ENCODE results near the gene CRTC1. TPM values are rescaled to one million over a fixed set of nuclear protein-coding genes. Genes with fewer than 3 reads are reported as not detected.

CRTC1 gene
- total RNA-seq, 4 donors from 2014 or later, result 4.1 to 6.3 (median 4.7) TPM

DNA sequence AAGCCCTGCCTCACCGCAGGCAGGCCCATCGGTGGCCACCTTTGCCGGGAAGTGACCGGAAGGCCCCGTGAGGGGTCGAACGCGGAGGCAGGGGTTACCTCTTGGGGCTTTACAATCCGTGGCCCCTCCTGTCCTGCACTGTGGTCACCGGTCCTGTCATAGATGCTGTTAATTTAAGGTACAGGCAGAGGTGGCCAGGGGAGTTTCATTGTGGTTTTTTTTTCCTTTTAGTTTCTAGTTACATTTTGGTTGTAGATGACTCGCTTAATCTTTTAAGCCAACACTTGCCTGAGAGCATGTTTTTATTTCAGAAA, 94.6 kb downstream of the CRTC1 start:
- DNase-seq (ENCODE audit: low spot score in 2 of 2), result no peak
- no peaks in the 10 kb centered on the region for H3K9me3 ChIP-seq
- H3K36me3 ChIP-seq, result peaks cover 4% of the 10 kb centered on the region
- H3K27me3 ChIP-seq, result no peaks in the 10 kb centered on the region
- TF ChIP-seq POLR2A (IDR thresholded peaks at IDR 0.05) (no peak), POLR2AphosphoS5 (IDR thresholded peaks at IDR 0.05) (no peak), EP300 (IDR thresholded peaks at IDR 0.05) (no peak)
- H3K27ac ChIP-seq, result no peak overlapping the region
- H3K4me3 ChIP-seq, result no peak overlapping the region
- WGBS, result 64% methylated on average over 10 of the region's 11 CpGs
- peaks cover 9% of the 10 kb centered on the region for H3K4me1 ChIP-seq

DNA sequence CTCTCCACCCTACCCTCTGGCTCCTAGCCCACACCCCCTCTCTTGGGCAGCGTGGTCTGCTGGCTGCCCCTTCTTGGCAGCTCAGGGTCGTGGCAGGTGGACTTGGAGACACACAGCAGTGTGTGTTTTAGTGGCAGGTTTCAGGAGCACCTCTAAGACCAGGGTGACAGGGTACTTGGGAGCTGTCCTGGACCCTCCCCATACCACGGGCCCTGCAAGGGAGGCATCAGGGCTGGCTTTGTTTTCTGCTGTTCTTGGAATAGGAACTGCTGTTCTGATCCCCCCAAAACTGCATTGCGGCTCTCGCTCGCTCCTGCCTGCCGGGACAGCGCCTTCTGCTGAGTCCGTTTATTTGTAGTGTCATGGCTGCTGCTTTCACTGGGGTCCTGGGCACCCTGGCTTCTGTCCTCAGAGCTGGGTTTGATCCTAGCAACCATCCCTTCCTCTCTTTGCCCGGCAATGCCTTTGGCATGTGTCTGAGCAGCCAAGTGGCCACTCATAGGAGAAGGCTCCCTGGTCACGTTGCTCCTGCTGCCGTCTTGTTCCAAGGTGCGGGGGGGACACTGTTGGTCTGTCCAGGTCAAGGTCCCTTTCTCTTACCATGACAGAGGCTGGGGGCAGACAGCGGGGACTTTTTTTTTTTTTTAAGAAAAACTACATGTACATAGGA, 95.5 kb downstream of the CRTC1 start:
- peaks cover 4% of the 10 kb centered on the region for H3K36me3 ChIP-seq
- no peaks in the 10 kb centered on the region for H3K9me3 ChIP-seq
- no peak overlapping the region for H3K27ac ChIP-seq
- TF ChIP-seq EP300 (IDR thresholded peaks at IDR 0.05), result no peak
- no peaks in the 10 kb centered on the region for H3K27me3 ChIP-seq
- 88% methylated on average over 12 of the region's 14 CpGs for WGBS
- no peak for DNase-seq (ENCODE audit: low spot score in 2 of 2)
- peaks cover 9% of the 10 kb centered on the region for H3K4me1 ChIP-seq
- no peak overlapping the region for H3K4me3 ChIP-seq

DNA sequence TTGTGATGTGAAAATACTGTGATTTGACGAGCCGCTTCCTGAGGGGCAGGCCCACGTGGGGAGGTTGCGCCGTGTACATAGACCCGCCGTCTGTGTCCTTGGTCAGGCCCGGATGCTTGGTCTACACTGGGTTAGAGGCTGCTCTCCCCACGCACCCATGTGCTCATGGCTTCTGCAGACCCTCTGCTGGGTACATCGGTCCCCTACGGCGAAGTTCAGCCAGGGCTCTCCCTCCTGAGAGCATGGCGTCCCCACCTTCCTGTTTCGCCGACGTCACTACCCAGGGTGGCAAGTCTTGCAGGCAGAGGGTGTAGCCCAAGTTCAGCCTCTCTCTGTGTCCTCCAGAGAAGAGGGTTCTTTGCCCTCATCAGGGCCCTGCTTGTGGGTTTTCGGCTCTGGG, 96.6 kb downstream of the CRTC1 start:
- H3K27me3 ChIP-seq, result no peaks in the 10 kb centered on the region
- WGBS, result 85% methylated on average over 12 of the region's 17 CpGs

DNA sequence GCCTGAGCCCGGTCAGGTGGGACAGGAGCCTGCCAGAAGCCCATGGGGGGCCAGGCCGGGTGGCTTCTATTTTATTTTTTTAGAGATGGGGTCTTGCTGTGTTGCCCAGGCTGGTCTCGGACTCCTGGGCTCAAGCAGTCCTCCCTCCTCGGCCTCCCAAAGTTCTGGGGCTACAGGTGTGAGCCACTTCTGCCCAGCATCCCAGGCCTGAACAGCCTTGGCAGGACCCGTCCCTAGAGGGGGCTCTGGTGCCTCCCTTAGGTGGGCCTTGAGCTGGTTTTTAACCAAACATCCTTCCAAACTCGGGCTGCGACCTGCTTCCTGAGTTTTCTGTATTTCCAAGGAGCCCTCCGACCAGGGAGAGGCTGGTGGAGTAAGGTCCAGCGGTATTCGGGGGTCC, 97.2 kb downstream of the CRTC1 start:
- Histone ChIP-seq H3K9me3 (no peaks in the 10 kb centered on the region), H3K4me3 (no peak overlapping the region), H3K4me1 (peaks cover 17% of the 10 kb centered on the region), H3K36me3 (peaks cover 4% of the 10 kb centered on the region), H3K27ac (no peak overlapping the region), H3K27me3 (peaks cover 2% of the 10 kb centered on the region)
- TF ChIP-seq EP300 (IDR thresholded peaks at IDR 0.05) (no peak), POLR2A (IDR thresholded peaks at IDR 0.05) (no peak), POLR2AphosphoS5 (IDR thresholded peaks at IDR 0.05) (no peak)
- TF ChIP-seq, protein P1, sequence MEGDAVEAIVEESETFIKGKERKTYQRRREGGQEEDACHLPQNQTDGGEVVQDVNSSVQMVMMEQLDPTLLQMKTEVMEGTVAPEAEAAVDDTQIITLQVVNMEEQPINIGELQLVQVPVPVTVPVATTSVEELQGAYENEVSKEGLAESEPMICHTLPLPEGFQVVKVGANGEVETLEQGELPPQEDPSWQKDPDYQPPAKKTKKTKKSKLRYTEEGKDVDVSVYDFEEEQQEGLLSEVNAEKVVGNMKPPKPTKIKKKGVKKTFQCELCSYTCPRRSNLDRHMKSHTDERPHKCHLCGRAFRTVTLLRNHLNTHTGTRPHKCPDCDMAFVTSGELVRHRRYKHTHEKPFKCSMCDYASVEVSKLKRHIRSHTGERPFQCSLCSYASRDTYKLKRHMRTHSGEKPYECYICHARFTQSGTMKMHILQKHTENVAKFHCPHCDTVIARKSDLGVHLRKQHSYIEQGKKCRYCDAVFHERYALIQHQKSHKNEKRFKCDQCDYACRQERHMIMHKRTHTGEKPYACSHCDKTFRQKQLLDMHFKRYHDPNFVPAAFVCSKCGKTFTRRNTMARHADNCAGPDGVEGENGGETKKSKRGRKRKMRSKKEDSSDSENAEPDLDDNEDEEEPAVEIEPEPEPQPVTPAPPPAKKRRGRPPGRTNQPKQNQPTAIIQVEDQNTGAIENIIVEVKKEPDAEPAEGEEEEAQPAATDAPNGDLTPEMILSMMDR (IDR thresholded peaks at IDR 0.05), result no peak
- WGBS, result 78% methylated on average over 5 of the region's 10 CpGs
- no peak for DNase-seq (ENCODE audit: low spot score in 2 of 2)

More for the DNA sequence above, 96.6 kb downstream of the CRTC1 start:
- Histone ChIP-seq H3K4me3 (no peak overlapping the region), H3K4me1 (peaks cover 11% of the 10 kb centered on the region), H3K27ac (no peak overlapping the region), H3K36me3 (peaks cover 4% of the 10 kb centered on the region), H3K9me3 (no peaks in the 10 kb centered on the region)
- TF ChIP-seq POLR2A (IDR thresholded peaks at IDR 0.05), result no peak
- TF ChIP-seq POLR2AphosphoS5 (IDR thresholded peaks at IDR 0.05), result no peak
- no peak for TF ChIP-seq EP300 (IDR thresholded peaks at IDR 0.05)
- TF ChIP-seq, protein P1 (IDR thresholded peaks at IDR 0.05), result no peak
- DNase-seq (ENCODE audit: low spot score in 2 of 2), result no peak

DNA sequence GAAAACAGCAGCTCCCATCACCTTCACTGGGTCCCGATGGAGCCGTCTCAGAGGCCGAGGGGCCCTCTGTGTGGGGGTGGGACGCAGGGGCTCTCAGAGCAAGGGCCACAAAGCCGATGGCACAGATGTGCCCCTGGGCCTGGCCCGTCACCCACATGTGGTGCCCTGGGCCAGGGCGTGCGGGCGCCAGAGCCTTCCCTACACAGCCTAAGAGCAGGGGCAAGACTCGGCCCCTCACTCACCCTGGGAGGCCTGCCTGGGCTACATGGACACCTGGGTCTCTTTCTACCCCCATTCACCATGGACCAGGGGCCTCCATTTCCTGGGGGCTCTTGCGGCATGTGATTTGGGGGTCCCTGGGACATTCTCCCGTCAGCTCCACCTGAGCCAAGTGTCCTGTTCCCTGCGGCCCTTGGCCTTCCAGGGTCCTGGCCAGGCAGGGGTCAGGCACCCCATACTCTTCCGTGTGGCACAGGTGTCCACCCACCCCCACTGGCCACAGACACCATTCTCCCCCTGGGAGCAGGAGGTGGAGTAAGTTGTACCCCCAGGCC, 97.6 kb downstream of the CRTC1 start:
- 100% methylated on average over 1 of the region's 14 CpGs for WGBS
- H3K4me1 ChIP-seq, result peaks cover 20% of the 10 kb centered on the region
- H3K27ac ChIP-seq, result no peak overlapping the region
- H3K36me3 ChIP-seq, result peaks cover 4% of the 10 kb centered on the region
- peaks cover 7% of the 10 kb centered on the region for H3K27me3 ChIP-seq
- DNase-seq (ENCODE audit: low spot score in 2 of 2), result no peak
- TF ChIP-seq POLR2AphosphoS5 (IDR thresholded peaks at IDR 0.05) (no peak), EP300 (IDR thresholded peaks at IDR 0.05) (no peak), POLR2A (IDR thresholded peaks at IDR 0.05) (no peak)
- TF ChIP-seq, protein P1 (IDR thresholded peaks at IDR 0.05), result no peak
- no peaks in the 10 kb centered on the region for H3K9me3 ChIP-seq
- no peak overlapping the region for H3K4me3 ChIP-seq

DNA sequence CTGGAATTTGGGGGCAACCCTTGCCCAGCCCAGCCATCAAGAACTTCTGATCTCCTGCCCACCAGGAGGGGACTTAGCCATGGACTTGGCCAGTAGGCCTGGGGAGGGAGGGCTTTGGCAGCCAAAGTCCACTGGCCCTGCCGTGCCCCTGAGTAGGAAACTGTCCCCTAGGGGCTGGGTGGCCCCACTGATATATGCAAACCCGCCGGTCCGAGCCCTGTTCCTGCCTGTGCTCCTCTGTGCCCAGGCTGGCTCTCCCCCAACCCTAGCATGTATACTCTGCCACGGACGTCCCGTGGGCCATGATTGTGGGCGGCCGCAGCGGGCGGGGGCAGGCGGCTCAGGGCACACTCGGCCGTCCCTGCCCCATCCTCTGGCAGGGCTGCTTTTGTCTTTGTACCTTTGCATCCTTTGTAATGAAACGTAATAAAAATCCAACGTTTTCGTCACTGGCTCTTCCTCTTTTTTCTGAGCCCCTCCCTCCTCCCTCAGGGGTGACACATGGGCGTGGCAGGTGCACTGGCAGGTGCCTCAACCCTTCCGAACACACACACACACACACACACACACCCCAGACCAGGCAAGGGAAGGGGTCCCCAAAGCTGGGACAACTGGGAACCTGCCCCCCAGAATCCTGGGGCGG, 98.5 kb downstream of the CRTC1 start:
- H3K27ac ChIP-seq, result no peak overlapping the region
- TF ChIP-seq POLR2A (IDR thresholded peaks at IDR 0.05) (no peak), POLR2AphosphoS5 (IDR thresholded peaks at IDR 0.05) (no peak), EP300 (IDR thresholded peaks at IDR 0.05) (no peak)
- TF ChIP-seq, protein P1 (IDR thresholded peaks at IDR 0.05), result no peak
- no peak overlapping the region for H3K4me3 ChIP-seq
- H3K4me1 ChIP-seq, result peaks cover 21% of the 10 kb centered on the region
- H3K27me3 ChIP-seq, result peaks cover 15% of the 10 kb centered on the region
- 49% methylated on average over 17 of the region's 20 CpGs for WGBS
- H3K36me3 ChIP-seq, result peaks cover 4% of the 10 kb centered on the region
- DNase-seq (ENCODE audit: low spot score in 2 of 2), result no peak
- no peaks in the 10 kb centered on the region for H3K9me3 ChIP-seq
